Keratinocyte (primary cell): ENCODE data around the gene PTPRD. TPM values are rescaled to one million over a fixed set of nuclear protein-coding genes. Genes with fewer than 3 reads are reported as not detected.

Source experiments
- DNase-seq: peaks from one replicate; pipeline ENCODE4 v3.0.0-alpha.2; 2011; ENCODE audit warnings: low read depth, missing footprints, low spot score
- FAIRE-seq: peaks from 2 replicates; lab custom pipeline; 2011; peaks lifted over from hg19 to GRCh38; lab: Jason Lieb, UNC
- H2AFZ ChIP-seq: 2 replicates; pipeline ENCODE4 v1.6.0; 2012; ENCODE audit warnings: low read length, control low read depth, inconsistent platforms; ENCODE audit not compliant: control insufficient read depth
- H3K27ac ChIP-seq: 2 replicates; pipeline ENCODE4 v1.5.1; 2011; ENCODE audit warnings: low read length; ENCODE audit not compliant: control insufficient read depth, insufficient read depth
- H3K27me3 ChIP-seq: 3 replicates; pipeline ENCODE4 v1.6.0; 2011; ENCODE audit warnings: low read length; ENCODE audit not compliant: control insufficient read depth, insufficient read depth; ENCODE audit errors: extremely low read depth
- H3K36me3 ChIP-seq, 2 experiments: 2 replicates in 1 of 2; 3 replicates in 1 of 2; pipeline ENCODE4 v1.5.1; 2011; ENCODE audit warnings: low read length in 2 of 2, mild to moderate bottlenecking in 1 of 2; ENCODE audit not compliant: control insufficient read depth in 2 of 2, insufficient read depth in 2 of 2; ENCODE audit errors: extremely low read depth in 1 of 2
- H3K4me1 ChIP-seq: 3 replicates; pipeline ENCODE4 v1.5.1; 2011; ENCODE audit warnings: low read length; ENCODE audit not compliant: control insufficient read depth, insufficient read depth; ENCODE audit errors: extremely low read depth
- H3K4me2 ChIP-seq: 3 replicates; pipeline ENCODE4 v1.6.0; 2011; ENCODE audit warnings: low read depth, low read length; ENCODE audit not compliant: control insufficient read depth, insufficient read depth; ENCODE audit errors: extremely low read depth
- H3K4me3 ChIP-seq, 3 experiments: fragments of 200-600 bp in 1 of 3; sonication (generic) in 1 of 3; 2 replicates in 2 of 3; 3 replicates in 1 of 3; pipeline ENCODE4 v1.5.1; 2011 to 2016; ENCODE audit warnings: low read length in 3 of 3, mild to moderate bottlenecking in 3 of 3, control low read depth in 2 of 3, inconsistent platforms in 1 of 3, low read depth in 1 of 3, mixed read lengths in 1 of 3, mixed run types in 1 of 3, moderate library complexity in 1 of 3; ENCODE audit not compliant: control insufficient read depth in 2 of 3, insufficient read depth in 2 of 3; ENCODE audit errors: extremely low read depth in 1 of 3
- H3K79me2 ChIP-seq: 2 replicates; pipeline ENCODE4 v1.6.0; 2012; ENCODE audit warnings: low read length; ENCODE audit not compliant: control insufficient read depth, insufficient read depth
- H3K9ac ChIP-seq: 3 replicates; pipeline ENCODE4 v1.6.0; 2011; ENCODE audit warnings: low read length; ENCODE audit not compliant: control insufficient read depth, insufficient read depth; ENCODE audit errors: extremely low read depth
- H3K9me1 ChIP-seq: 3 replicates; pipeline ENCODE4 v1.6.0; 2011; ENCODE audit warnings: low read length; ENCODE audit not compliant: control insufficient read depth, insufficient read depth; ENCODE audit errors: extremely low read depth
- H3K9me3 ChIP-seq: 2 replicates; pipeline ENCODE4 v1.5.1; 2012; ENCODE audit warnings: low read depth, low read length; ENCODE audit not compliant: control insufficient read depth
- H4K20me1 ChIP-seq: 3 replicates; pipeline ENCODE4 v1.6.0; 2011; ENCODE audit warnings: low read length; ENCODE audit not compliant: control insufficient read depth, insufficient read depth; ENCODE audit errors: extremely low read depth
- EZH2 ChIP-seq: IDR thresholded peaks from one replicate; pipeline ENCODE4 v1.6.1; 2012; ENCODE audit warnings: inconsistent platforms, mild to moderate bottlenecking, low read length, moderate library complexity
- dilution Hi-C: fragments of 300-500 bp; cut with MboI; formaldehyde crosslinking; loops from one replicate; pipeline ENCODE4 v1.7.0; 2020; ENCODE audit warnings: low sequenced_read_pairs; ENCODE audit not compliant: extremely low pct_ligation_motif_present
- polyA plus RNA-seq, 5 experiments: library from polyadenylated mRNA; depleted of rRNA in 3 of 5; stranded (reverse) in 3 of 5; stranded (forward) in 1 of 5; unstranded in 1 of 5; fragments of >200 nt; gene quantifications; 1 replicate in 1 of 5; 2 replicates in 3 of 5; 3 replicates in 1 of 5; pipeline versions ENCODE4 v1.2.1 to v1.2.3, GENCODE V29; 2011 to 2012; ENCODE audit warnings: missing spikeins in 2 of 5, low read depth in 1 of 5, low replicate concordance in 1 of 5
- TF ChIP-seq, protein P1 (sequence below), 3 experiments: IDR thresholded peaks in 1 of 3; conservative IDR thresholded peaks in 1 of 3; optimal IDR thresholded peaks in 1 of 3; 2 replicates in 2 of 3; 3 replicates in 1 of 3; pipeline versions ENCODE3 to v1.5.1; 2011; ENCODE audit warnings: low read length in 3 of 3, mild to moderate bottlenecking in 3 of 3, moderate library complexity in 2 of 3, control low read depth in 1 of 3, inconsistent platforms in 1 of 3; ENCODE audit not compliant: insufficient read depth in 2 of 3; ENCODE audit errors: extremely low read depth in 1 of 3

The PTPRD gene
- polyA plus RNA-seq, 1 donor (not counting 4 experiments of a cell fraction or from before 2014, with no cell fraction given), result 0.10 TPM

DNA sequence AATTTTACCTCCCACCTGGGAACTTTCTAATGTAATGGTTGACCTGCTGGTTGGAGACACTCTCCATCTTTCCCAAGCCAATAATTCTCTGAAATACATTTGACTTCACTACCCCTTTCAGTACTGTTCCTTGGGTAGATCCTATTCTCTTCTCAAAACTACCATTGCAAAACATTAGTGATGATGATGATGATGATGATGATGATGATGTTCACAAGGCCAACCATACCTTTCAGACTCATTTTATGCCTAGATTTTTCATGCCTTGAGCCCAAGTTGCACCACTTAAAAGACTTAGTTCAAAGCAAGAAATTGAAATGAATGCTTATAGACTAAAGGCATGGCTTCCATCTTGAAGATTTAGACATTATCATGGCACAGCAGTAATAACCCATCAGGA, 1672.2 kb downstream of the PTPRD start:
- H4K20me1 ChIP-seq, result no peaks in the 10 kb centered on the region
- no peaks in the 10 kb centered on the region for H3K9me3 ChIP-seq
- H3K4me2 ChIP-seq, result no peak overlapping the region
- no peaks in the 10 kb centered on the region for H3K36me3 ChIP-seq
- FAIRE-seq (no peak), DNase-seq (no peak)
- no peaks in the 10 kb centered on the region for H3K9me1 ChIP-seq
- H3K27ac ChIP-seq, result no peak overlapping the region
- H3K9ac ChIP-seq, result no peak overlapping the region
- TF ChIP-seq, protein P1, sequence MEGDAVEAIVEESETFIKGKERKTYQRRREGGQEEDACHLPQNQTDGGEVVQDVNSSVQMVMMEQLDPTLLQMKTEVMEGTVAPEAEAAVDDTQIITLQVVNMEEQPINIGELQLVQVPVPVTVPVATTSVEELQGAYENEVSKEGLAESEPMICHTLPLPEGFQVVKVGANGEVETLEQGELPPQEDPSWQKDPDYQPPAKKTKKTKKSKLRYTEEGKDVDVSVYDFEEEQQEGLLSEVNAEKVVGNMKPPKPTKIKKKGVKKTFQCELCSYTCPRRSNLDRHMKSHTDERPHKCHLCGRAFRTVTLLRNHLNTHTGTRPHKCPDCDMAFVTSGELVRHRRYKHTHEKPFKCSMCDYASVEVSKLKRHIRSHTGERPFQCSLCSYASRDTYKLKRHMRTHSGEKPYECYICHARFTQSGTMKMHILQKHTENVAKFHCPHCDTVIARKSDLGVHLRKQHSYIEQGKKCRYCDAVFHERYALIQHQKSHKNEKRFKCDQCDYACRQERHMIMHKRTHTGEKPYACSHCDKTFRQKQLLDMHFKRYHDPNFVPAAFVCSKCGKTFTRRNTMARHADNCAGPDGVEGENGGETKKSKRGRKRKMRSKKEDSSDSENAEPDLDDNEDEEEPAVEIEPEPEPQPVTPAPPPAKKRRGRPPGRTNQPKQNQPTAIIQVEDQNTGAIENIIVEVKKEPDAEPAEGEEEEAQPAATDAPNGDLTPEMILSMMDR (optimal IDR thresholded peaks at IDR 0.05 in 1 of 3, IDR thresholded peaks at IDR 0.05 in 1 of 3, conservative IDR thresholded peaks at IDR 0.05 in 1 of 3; ENCODE audit: extremely low read depth in 1 of 3, insufficient read depth in 2 of 3, low read length in 3 of 3), result no peak
- no peak for TF ChIP-seq EZH2
- H3K4me3 ChIP-seq, result no peak overlapping the region
- H2AFZ ChIP-seq, result no peak overlapping the region
- dilution Hi-C loops, result no loop called here
- H3K27me3 ChIP-seq, result no peaks in the 10 kb centered on the region
- H3K4me1 ChIP-seq, result no peaks in the 10 kb centered on the region
- no peaks in the 10 kb centered on the region for H3K79me2 ChIP-seq

DNA sequence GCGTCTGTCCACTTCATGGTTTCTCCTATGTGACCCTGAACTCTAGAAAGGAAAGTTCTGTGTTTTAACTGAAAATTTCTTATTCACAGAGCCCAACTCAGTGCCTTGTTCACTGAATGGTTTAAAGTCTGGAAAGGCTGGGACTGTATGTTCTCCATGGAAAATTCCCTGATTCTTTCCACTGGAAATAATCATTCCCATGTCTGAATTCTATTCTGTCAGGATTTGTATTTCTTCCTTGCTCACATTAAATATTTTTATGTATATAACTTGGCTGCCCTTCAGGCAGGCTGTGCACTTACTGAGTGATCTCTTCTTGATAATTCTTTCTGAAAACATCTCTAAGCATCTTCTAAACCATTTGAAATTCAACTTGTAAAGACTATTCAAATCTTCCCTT, 1686.3 kb downstream of the PTPRD start:
- Histone ChIP-seq H3K36me3 (no peaks in the 10 kb centered on the region), H3K9ac (no peak overlapping the region), H3K27ac (no peak overlapping the region), H3K4me2 (no peak overlapping the region), H3K79me2 (no peaks in the 10 kb centered on the region), H4K20me1 (no peaks in the 10 kb centered on the region), H3K4me3 (no peak overlapping the region), H3K9me1 (no peaks in the 10 kb centered on the region), H3K27me3 (no peaks in the 10 kb centered on the region), H2AFZ (no peak overlapping the region), H3K9me3 (no peaks in the 10 kb centered on the region), H3K4me1 (no peaks in the 10 kb centered on the region)
- DNase-seq (no peak), FAIRE-seq (no peak)
- TF ChIP-seq EZH2, result no peak
- TF ChIP-seq, protein P1 (optimal IDR thresholded peaks at IDR 0.05 in 1 of 3, IDR thresholded peaks at IDR 0.05 in 1 of 3, conservative IDR thresholded peaks at IDR 0.05 in 1 of 3; ENCODE audit: extremely low read depth in 1 of 3, insufficient read depth in 2 of 3, low read length in 3 of 3), result no peak
- dilution Hi-C loops, result no loop called here
